IMR-90 (cell line): Measurements from ENCODE around the gene ZCCHC17. TPM values are rescaled to one million over a fixed set of nuclear protein-coding genes. Genes with fewer than 3 reads are reported as not detected.

Experiments
- ATAC-seq: fragments of 200-7000 bp; cut with Tn5 transposase; 2 replicates; pipeline ENCODE4 v1.9.1; 2020; ENCODE audit warnings: low read depth, mild to moderate bottlenecking, moderate library complexity
- BruUV-seq: library from RNA; stranded (reverse); fragments of 400-500 nt; replicated peaks from 2 replicates; lab custom pipeline; 2021; lab: Mats Ljungman, UMichigan
- CTCF ChIA-PET: fragments of 300-600 bp; formaldehyde crosslinking; extraction: SDS; loops from one replicate; lab custom pipeline; 2021; ENCODE audit warnings: antibody characterized with exemption; lab: Yijun Ruan, JAX
- POLR2A ChIA-PET: fragments of 300-600 bp; sonication (Branson Sonifier 250); formaldehyde crosslinking; loops from one replicate; lab custom pipeline; 2022; ENCODE audit warnings: antibody characterized with exemption; ENCODE audit not compliant: unreplicated experiment; lab: Charles Lee
- DNase-seq: peaks from one replicate; pipeline ENCODE4 v3.0.0; 2013
- H2AFZ ChIP-seq: replicated peaks from 2 replicates; pipeline ENCODE3; 2013; ENCODE audit warnings: low read length, mild to moderate bottlenecking; ENCODE audit not compliant: poor library complexity
- H2AK5ac ChIP-seq: 2 replicates; pipeline ENCODE4 v1.6.1; 2013; ENCODE audit warnings: low read depth, low read length, inconsistent platforms
- H2AK9ac ChIP-seq: replicated peaks from 2 replicates; pipeline ENCODE3; 2013; ENCODE audit warnings: mild to moderate bottlenecking, low read depth, low read length, moderate library complexity; ENCODE audit not compliant: poor library complexity
- H2BK120ac ChIP-seq: 2 replicates; pipeline ENCODE4 v1.6.1; 2013; ENCODE audit warnings: low read depth, low read length, inconsistent platforms
- H2BK15ac ChIP-seq: 3 replicates; pipeline ENCODE4 v1.6.1; 2013; ENCODE audit warnings: low read depth, low read length, inconsistent platforms
- H2BK20ac ChIP-seq: 2 replicates; pipeline ENCODE4 v1.6.1; 2013; ENCODE audit warnings: low read depth, mild to moderate bottlenecking, inconsistent platforms, low read length, moderate library complexity
- H2BK5ac ChIP-seq: 2 replicates; pipeline ENCODE4 v1.6.1; 2013; ENCODE audit warnings: mild to moderate bottlenecking, low read depth, low read length, inconsistent platforms; ENCODE audit not compliant: poor library complexity, severe bottlenecking
- H3K14ac ChIP-seq: replicated peaks from 2 replicates; pipeline ENCODE4 v1.6.1; 2013; ENCODE audit warnings: low read depth, low read length, inconsistent platforms
- H3K18ac ChIP-seq: 2 replicates; pipeline ENCODE4 v1.6.1; 2013; ENCODE audit warnings: low read depth, low read length, control low read depth
- H3K23ac ChIP-seq: 2 replicates; pipeline ENCODE4 v1.6.1; 2013; ENCODE audit warnings: low read depth, low read length, inconsistent platforms
- H3K27ac ChIP-seq: 2 replicates; pipeline ENCODE4 v1.5.1; 2013; ENCODE audit warnings: mild to moderate bottlenecking, control low read depth, low read length; ENCODE audit not compliant: insufficient read depth
- H3K27me3 ChIP-seq: 2 replicates; pipeline ENCODE4 v1.6.1; 2013; ENCODE audit warnings: low read length; ENCODE audit not compliant: control insufficient read depth, insufficient read depth
- H3K36me3 ChIP-seq: 2 replicates; pipeline ENCODE4 v1.6.1; 2013; ENCODE audit warnings: low read length, mixed read lengths; ENCODE audit not compliant: control insufficient read depth, insufficient read depth
- H3K4ac ChIP-seq: 2 replicates; pipeline ENCODE4 v1.6.1; 2013; ENCODE audit warnings: low read depth, low read length, inconsistent platforms
- H3K4me1 ChIP-seq: 2 replicates; pipeline ENCODE4 v1.6.1; 2013; ENCODE audit warnings: low read length, mixed read lengths; ENCODE audit not compliant: control insufficient read depth, insufficient read depth
- H3K4me2 ChIP-seq: 2 replicates; pipeline ENCODE4 v1.6.1; 2013; ENCODE audit warnings: low read depth, mild to moderate bottlenecking, control low read depth, low read length, moderate library complexity
- H3K4me3 ChIP-seq: 2 replicates; pipeline ENCODE4 v1.5.1; 2013; ENCODE audit warnings: low read depth, mild to moderate bottlenecking, control low read depth, low read length, moderate library complexity; ENCODE audit not compliant: insufficient read depth
- H3K56ac ChIP-seq: 2 replicates; pipeline ENCODE4 v1.6.1; 2013; ENCODE audit warnings: low read length, inconsistent platforms; ENCODE audit not compliant: insufficient read depth; ENCODE audit errors: extremely low read depth
- H3K79me1 ChIP-seq, 2 experiments: 2 replicates each; pipeline ENCODE4 v1.6.1; 2013; ENCODE audit warnings: low read length in 2 of 2, inconsistent platforms in 1 of 2, low read depth in 1 of 2
- H3K9ac ChIP-seq: 2 replicates; pipeline ENCODE4 v1.6.1; 2013; ENCODE audit warnings: low read depth, low read length, control low read depth
- H3K9me1 ChIP-seq: 2 replicates; pipeline ENCODE4 v1.6.1; 2013; ENCODE audit warnings: low read length, inconsistent platforms; ENCODE audit not compliant: insufficient read depth
- H3K9me3 ChIP-seq: 2 replicates; pipeline ENCODE4 v1.6.1; 2013; ENCODE audit warnings: low read length; ENCODE audit not compliant: control insufficient read depth, insufficient read depth
- H4K20me1 ChIP-seq: 2 replicates; pipeline ENCODE4 v1.6.1; 2013; ENCODE audit warnings: low read length, inconsistent platforms; ENCODE audit not compliant: insufficient read depth
- H4K5ac ChIP-seq: 2 replicates; pipeline ENCODE4 v1.6.1; 2013; ENCODE audit warnings: mild to moderate bottlenecking, low read depth, low read length, control low read depth
- H4K8ac ChIP-seq, 2 experiments: 2 replicates each; pipeline ENCODE4 v1.6.1; 2013; ENCODE audit warnings: low read depth in 2 of 2, low read length in 2 of 2, control low read depth in 1 of 2, inconsistent platforms in 1 of 2
- H4K91ac ChIP-seq: 2 replicates; pipeline ENCODE4 v1.6.1; 2013; ENCODE audit warnings: low read depth, low read length, inconsistent platforms; ENCODE audit not compliant: insufficient read depth
- BHLHE40 ChIP-seq: fragments of 150-350 bp; IDR thresholded peaks from 2 replicates; pipeline ENCODE4 v1.6.1; 2016; ENCODE audit warnings: mild to moderate bottlenecking, low read depth, low read length
- CEBPB ChIP-seq: IDR thresholded peaks from 2 replicates; pipeline ENCODE4 v1.6.1; 2012; ENCODE audit warnings: low read depth, low read length, improper control_type of control experiment
- CHD1 ChIP-seq: IDR thresholded peaks from 2 replicates; pipeline ENCODE4 v1.6.1; 2012; ENCODE audit warnings: low read depth, low read length, improper control_type of control experiment
- FOS ChIP-seq: fragments of 150-350 bp; IDR thresholded peaks from 2 replicates; pipeline ENCODE4 v1.6.1; 2016; ENCODE audit warnings: low read depth, low read length
- MAFK ChIP-seq: IDR thresholded peaks from 2 replicates; pipeline ENCODE4 v1.6.1; 2012; ENCODE audit warnings: low read depth, low read length, improper control_type of control experiment
- MAZ ChIP-seq: IDR thresholded peaks from 2 replicates; pipeline ENCODE4 v1.6.1; 2012; ENCODE audit warnings: low read depth, mild to moderate bottlenecking, low read length, improper control_type of control experiment, moderate library complexity, borderline replicate concordance
- MXI1 ChIP-seq: IDR thresholded peaks from 2 replicates; pipeline ENCODE4 v1.6.1; 2012; ENCODE audit warnings: low read depth, mild to moderate bottlenecking, low read length, moderate library complexity, borderline replicate concordance
- NFE2L2 ChIP-seq: fragments of 150-350 bp; IDR thresholded peaks from 2 replicates; pipeline ENCODE4 v1.6.1; 2016; ENCODE audit warnings: low read depth, mild to moderate bottlenecking, low read length
- POLR2A ChIP-seq: IDR thresholded peaks from 2 replicates; pipeline ENCODE4 v1.6.1; 2012; ENCODE audit warnings: mild to moderate bottlenecking, low read depth, low read length
- RAD21 ChIP-seq: IDR thresholded peaks from 2 replicates; pipeline ENCODE4 v1.6.1; 2012; ENCODE audit warnings: low read length, improper control_type of control experiment
- RCOR1 ChIP-seq: IDR thresholded peaks from 2 replicates; pipeline ENCODE4 v1.6.1; 2012; ENCODE audit warnings: mild to moderate bottlenecking, low read length, improper control_type of control experiment; ENCODE audit not compliant: insufficient replicate concordance
- RFX5 ChIP-seq: IDR thresholded peaks from 2 replicates; pipeline ENCODE4 v1.8.0; 2012; ENCODE audit warnings: low read depth, mild to moderate bottlenecking, low read length, moderate library complexity
- SMC3 ChIP-seq: fragments of 150-350 bp; IDR thresholded peaks from 2 replicates; pipeline ENCODE4 v1.6.1; 2016; ENCODE audit warnings: low read depth, mild to moderate bottlenecking, antibody characterized with exemption, low read length, moderate library complexity
- WGBS, 2 experiments: methylation state at CpG; one replicate each; pipeline versions ENCODE4 v1.1.5 to v1.1.7; 2013; ENCODE audit warnings: missing lambda C conversion rate in 2 of 2; ENCODE audit not compliant: insufficient read length in 1 of 2; ENCODE audit errors: extremely low coverage in 2 of 2; 5-methylcytosine and 5-hydroxymethylcytosine counted together
- dilution Hi-C: fragments of 300-500 bp; cut with HindIII; formaldehyde crosslinking; loops from one replicate; pipeline ENCODE4 v1.14.3; 2018; ENCODE audit warnings: low sequenced_read_pairs; ENCODE audit not compliant: unreplicated experiment
- in situ Hi-C: fragments of 300-500 bp; cut with MboI; formaldehyde crosslinking; loops from 3 replicates; pipeline ENCODE4 v1.14.3; 2019; ENCODE audit warnings: low sequenced_read_pairs, inconsistent platforms, mixed read lengths
- intact Hi-C: fragments of 100-400 bp; cut with micrococcal nuclease; formaldehyde crosslinking; loops from 2 replicates; pipeline ENCODE4 v1.10.0; 2022
- polyA plus RNA-seq, 3 experiments: library from polyadenylated mRNA; depleted of rRNA; stranded (reverse); fragments of >200 nt; gene quantifications; 2 replicates each; pipeline ENCODE4 v1.2.3, GENCODE V29; 2012; ENCODE audit warnings: low replicate concordance in 1 of 3
- total RNA-seq: library from RNA; depleted of rRNA; stranded (reverse); fragments of >200 nt; gene quantifications from 2 replicates; pipeline ENCODE4 v1.2.3, GENCODE V29; 2012
- TF ChIP-seq, protein P1 (sequence below): conservative IDR thresholded peaks from 2 replicates; pipeline ENCODE4 v1.5.1; 2012; ENCODE audit warnings: mild to moderate bottlenecking, low read depth, low read length, improper control_type of control experiment
- TF ChIP-seq, protein P2 (sequence below): fragments of 150-350 bp; IDR thresholded peaks from 2 replicates; pipeline ENCODE4 v1.6.1; 2017; ENCODE audit warnings: mild to moderate bottlenecking, antibody characterized with exemption, low read length, low read depth
- TF ChIP-seq, protein P3 (sequence below): fragments of 150-350 bp; IDR thresholded peaks from 2 replicates; pipeline ENCODE4 v1.6.1; 2016; ENCODE audit warnings: low read depth, mild to moderate bottlenecking, low read length, moderate library complexity, borderline replicate concordance

Gene ZCCHC17
- total and polyA plus RNA-seq, 2 of the 4 experiments (the other 2 are of a cell fraction): 48.4 to 48.9 TPM

DNA sequence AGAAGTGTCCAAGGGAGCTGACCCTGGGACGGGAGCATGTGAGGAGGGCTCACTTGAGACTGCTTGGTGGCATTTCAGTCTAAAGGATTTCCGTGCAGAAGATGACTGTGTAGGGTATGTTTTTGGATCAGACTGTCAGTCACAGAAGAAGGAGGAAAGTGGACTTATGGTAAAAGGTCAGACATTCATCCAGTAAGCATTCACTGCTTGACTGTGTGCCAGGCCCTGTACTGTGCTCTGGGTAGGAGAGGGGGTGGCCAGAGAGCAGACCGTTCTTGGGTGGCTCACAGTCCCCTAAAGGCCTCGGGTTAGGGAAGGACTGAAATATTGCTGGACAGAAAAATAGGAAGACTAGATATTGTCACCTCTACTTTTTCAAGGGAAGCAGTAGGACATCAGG lies 114.0 kb downstream of the ZCCHC17 start:
- no peak overlapping the region for H3K4me3 ChIP-seq
- peak; percentile 70 for DNase-seq
- H2BK15ac ChIP-seq: peak overlapping the region; percentile 62; the same call in 2 of the 3 replicates
- H3K14ac ChIP-seq: peak overlapping the region; percentile 76
- dilution Hi-C loops: no loop called here
- peak overlapping the region; percentile 65 for H2AK5ac ChIP-seq
- no peaks in the 10 kb centered on the region for H3K27me3 ChIP-seq
- peaks cover 15% of the 10 kb centered on the region for H4K20me1 ChIP-seq
- H3K79me1 ChIP-seq: peaks cover 0 to 32% of the 10 kb centered on the region in 2 experiments; a peak in 2 of 4 replicates
- H3K9ac ChIP-seq: peak overlapping the region; percentile 20; the same call in 1 of the 2 replicates
- peaks cover 47% of the 10 kb centered on the region for H3K9me1 ChIP-seq
- peak overlapping the region; percentile 14 for H2AFZ ChIP-seq
- TF ChIP-seq, protein P1, sequence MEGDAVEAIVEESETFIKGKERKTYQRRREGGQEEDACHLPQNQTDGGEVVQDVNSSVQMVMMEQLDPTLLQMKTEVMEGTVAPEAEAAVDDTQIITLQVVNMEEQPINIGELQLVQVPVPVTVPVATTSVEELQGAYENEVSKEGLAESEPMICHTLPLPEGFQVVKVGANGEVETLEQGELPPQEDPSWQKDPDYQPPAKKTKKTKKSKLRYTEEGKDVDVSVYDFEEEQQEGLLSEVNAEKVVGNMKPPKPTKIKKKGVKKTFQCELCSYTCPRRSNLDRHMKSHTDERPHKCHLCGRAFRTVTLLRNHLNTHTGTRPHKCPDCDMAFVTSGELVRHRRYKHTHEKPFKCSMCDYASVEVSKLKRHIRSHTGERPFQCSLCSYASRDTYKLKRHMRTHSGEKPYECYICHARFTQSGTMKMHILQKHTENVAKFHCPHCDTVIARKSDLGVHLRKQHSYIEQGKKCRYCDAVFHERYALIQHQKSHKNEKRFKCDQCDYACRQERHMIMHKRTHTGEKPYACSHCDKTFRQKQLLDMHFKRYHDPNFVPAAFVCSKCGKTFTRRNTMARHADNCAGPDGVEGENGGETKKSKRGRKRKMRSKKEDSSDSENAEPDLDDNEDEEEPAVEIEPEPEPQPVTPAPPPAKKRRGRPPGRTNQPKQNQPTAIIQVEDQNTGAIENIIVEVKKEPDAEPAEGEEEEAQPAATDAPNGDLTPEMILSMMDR: no peak
- TF ChIP-seq BHLHE40 (no peak), SMC3 (no peak), POLR2A (no peak), CHD1 (no peak), CEBPB (no peak), MAFK (no peak), RCOR1 (no peak), RAD21 (no peak), RFX5 (no peak), NFE2L2 (no peak), FOS (no peak), MXI1 (no peak), MAZ (no peak)
- TF ChIP-seq, protein P2, sequence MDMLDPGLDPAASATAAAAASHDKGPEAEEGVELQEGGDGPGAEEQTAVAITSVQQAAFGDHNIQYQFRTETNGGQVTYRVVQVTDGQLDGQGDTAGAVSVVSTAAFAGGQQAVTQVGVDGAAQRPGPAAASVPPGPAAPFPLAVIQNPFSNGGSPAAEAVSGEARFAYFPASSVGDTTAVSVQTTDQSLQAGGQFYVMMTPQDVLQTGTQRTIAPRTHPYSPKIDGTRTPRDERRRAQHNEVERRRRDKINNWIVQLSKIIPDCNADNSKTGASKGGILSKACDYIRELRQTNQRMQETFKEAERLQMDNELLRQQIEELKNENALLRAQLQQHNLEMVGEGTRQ: no peak
- TF ChIP-seq, protein P3, sequence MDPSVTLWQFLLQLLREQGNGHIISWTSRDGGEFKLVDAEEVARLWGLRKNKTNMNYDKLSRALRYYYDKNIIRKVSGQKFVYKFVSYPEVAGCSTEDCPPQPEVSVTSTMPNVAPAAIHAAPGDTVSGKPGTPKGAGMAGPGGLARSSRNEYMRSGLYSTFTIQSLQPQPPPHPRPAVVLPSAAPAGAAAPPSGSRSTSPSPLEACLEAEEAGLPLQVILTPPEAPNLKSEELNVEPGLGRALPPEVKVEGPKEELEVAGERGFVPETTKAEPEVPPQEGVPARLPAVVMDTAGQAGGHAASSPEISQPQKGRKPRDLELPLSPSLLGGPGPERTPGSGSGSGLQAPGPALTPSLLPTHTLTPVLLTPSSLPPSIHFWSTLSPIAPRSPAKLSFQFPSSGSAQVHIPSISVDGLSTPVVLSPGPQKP: no peak
- H2BK20ac ChIP-seq: peak overlapping the region; percentile 94
- ATAC-seq: peak; percentile 12
- H3K9me3 ChIP-seq: no peaks in the 10 kb centered on the region
- H3K18ac ChIP-seq: peak overlapping the region; percentile 56
- peak overlapping the region; percentile 81 for H4K91ac ChIP-seq
- CTCF ChIA-PET: interaction anchor here (1.3 to 3.3 kb wide), 2 partner anchors 11 to 15 kb away, joined by 4 to 13 read pairs; no protein-coding TSS in a partner anchor
- H3K23ac ChIP-seq: peak overlapping the region; percentile 94; the same call in 1 of the 2 replicates
- peak overlapping the region; percentile 81 for H2AK9ac ChIP-seq
- peak overlapping the region; percentile 72 for H4K5ac ChIP-seq
- peaks cover under 1% of the 10 kb centered on the region; the same call in 1 of the 2 replicates for H3K36me3 ChIP-seq
- WGBS, 2 experiments: no CpG with 5 or more reads among the region's 4 CpGs
- H2BK5ac ChIP-seq: peak overlapping the region; percentile 80
- peak overlapping the region; percentile 35 to 88; a peak in 3 of 4 replicates for H4K8ac ChIP-seq
- peak overlapping the region; percentile 35 for H3K4me2 ChIP-seq
- in situ Hi-C loops: no loop called here
- H3K4me1 ChIP-seq: peaks cover 39% of the 10 kb centered on the region
- H3K4ac ChIP-seq: peak overlapping the region; percentile 94
- H3K56ac ChIP-seq: peak overlapping the region; percentile 18; the same call in 1 of the 2 replicates
- POLR2A ChIA-PET: no interaction called here
- no TSS peak for BruUV-seq
- H2BK120ac ChIP-seq: peak overlapping the region; percentile 94
- H3K27ac ChIP-seq: peak overlapping the region; percentile 72
- intact Hi-C loops: no loop called here
